Measurements from ENCODE around the gene FAM222A. TPM values are rescaled to one million over a fixed set of nuclear protein-coding genes. Genes with fewer than 3 reads are reported as not detected.

Gene FAM222A
- polyA plus RNA-seq, 3 donors = 0.09 TPM; not detected in 2

DNA sequence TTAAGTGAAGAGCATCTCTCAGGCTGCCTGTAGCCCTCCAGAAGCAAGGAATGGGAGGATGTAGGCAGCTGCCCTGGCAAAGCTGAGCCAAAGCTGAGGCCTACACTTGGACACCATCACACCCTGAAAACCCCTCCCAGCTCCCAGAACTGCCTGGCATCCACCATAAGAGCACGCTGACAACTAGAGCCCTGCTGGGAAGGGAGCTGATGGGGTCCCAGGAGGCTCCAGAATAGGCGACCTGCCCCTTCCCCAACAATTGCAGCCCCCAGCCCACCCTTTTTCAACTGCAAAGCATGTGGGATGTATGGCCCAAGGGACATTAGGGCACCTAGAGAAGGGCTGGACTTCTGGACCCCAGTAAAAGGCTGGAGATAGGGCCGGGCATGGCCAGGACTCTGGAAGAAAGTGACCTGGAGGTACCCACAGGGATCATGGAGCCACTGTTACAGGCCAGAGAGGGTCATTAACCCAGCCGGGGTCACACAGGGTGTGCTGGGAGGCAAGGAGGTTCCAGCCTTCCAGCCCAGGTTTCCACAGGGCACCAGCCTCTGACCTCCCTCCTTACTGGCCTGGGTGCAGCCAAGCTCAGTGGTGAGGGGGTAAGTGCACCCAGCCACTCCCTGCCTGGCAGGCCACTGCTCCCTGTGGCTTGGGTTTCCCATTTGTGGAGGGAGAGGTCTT lies 27.8 kb downstream of the FAM222A start:
- intact Hi-C loops (cut with micrococcal nuclease) = no loop called here
- Histone ChIP-seq H3K4me1 (ENCODE audit: control insufficient read depth in 1 of 2, insufficient read depth in 2 of 2, low read length in 2 of 2) (no peaks in the 10 kb centered on the region), H3K4me2 (replicated peaks; ENCODE audit: extremely low read depth, low read length, poor library complexity, severe bottlenecking) (no peak overlapping the region), H2AFZ (ENCODE audit: insufficient read depth, low read depth, low read length, poor library complexity, severe bottlenecking) (no peak overlapping the region), H3K4me3 (replicated peaks in 1 of 3; ENCODE audit: low read depth in 2 of 3, low read length in 3 of 3) (no peak overlapping the region), H4K20me1 (ENCODE audit: insufficient read depth, low read length) (no peaks in the 10 kb centered on the region), H3K9me3 (replicated peaks in 1 of 2; ENCODE audit: control insufficient read depth in 1 of 2, insufficient read depth in 1 of 2, low read length in 2 of 2) (no peaks in the 10 kb centered on the region), H3K9ac (ENCODE audit: insufficient read depth, low read length, poor library complexity, severe bottlenecking) (no peak overlapping the region), H3K27me3 (ENCODE audit: control insufficient read depth in 2 of 2, insufficient read depth in 2 of 2, low read length in 2 of 2) (peaks cover 0 to 5% of the 10 kb centered on the region in 2 donors), H3K27ac (ENCODE audit: low read depth in 1 of 2, low read length in 2 of 2) (no peak overlapping the region), H3K79me2 (ENCODE audit: insufficient read depth, low read length) (no peaks in the 10 kb centered on the region), H3K36me3 (replicated peaks in 1 of 2; ENCODE audit: control insufficient read depth in 1 of 2, insufficient read depth in 2 of 2, low read length in 2 of 2) (no peaks in the 10 kb centered on the region)
- Mint-ChIP-seq H3K4me3 (no peak overlapping the region), H3K9me3 (no peaks in the 10 kb centered on the region), H3K36me3 (no peaks in the 10 kb centered on the region), H3K27ac (no peak overlapping the region), H3K27me3 (ENCODE audit: low read depth in 3 of 3) (peaks cover 2 to 6% (median 6%) of the 10 kb centered on the region in 3 donors), H3K4me1 (peaks cover 8% of the 10 kb centered on the region)
- WGBS (ENCODE audit: insufficient coverage) = 100% methylated on average over 2 of the region's 4 CpGs
- TF ChIP-seq, protein P1, sequence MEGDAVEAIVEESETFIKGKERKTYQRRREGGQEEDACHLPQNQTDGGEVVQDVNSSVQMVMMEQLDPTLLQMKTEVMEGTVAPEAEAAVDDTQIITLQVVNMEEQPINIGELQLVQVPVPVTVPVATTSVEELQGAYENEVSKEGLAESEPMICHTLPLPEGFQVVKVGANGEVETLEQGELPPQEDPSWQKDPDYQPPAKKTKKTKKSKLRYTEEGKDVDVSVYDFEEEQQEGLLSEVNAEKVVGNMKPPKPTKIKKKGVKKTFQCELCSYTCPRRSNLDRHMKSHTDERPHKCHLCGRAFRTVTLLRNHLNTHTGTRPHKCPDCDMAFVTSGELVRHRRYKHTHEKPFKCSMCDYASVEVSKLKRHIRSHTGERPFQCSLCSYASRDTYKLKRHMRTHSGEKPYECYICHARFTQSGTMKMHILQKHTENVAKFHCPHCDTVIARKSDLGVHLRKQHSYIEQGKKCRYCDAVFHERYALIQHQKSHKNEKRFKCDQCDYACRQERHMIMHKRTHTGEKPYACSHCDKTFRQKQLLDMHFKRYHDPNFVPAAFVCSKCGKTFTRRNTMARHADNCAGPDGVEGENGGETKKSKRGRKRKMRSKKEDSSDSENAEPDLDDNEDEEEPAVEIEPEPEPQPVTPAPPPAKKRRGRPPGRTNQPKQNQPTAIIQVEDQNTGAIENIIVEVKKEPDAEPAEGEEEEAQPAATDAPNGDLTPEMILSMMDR (IDR thresholded peaks at IDR 0.05) = no peak
- DNase-seq = no peak

DNA sequence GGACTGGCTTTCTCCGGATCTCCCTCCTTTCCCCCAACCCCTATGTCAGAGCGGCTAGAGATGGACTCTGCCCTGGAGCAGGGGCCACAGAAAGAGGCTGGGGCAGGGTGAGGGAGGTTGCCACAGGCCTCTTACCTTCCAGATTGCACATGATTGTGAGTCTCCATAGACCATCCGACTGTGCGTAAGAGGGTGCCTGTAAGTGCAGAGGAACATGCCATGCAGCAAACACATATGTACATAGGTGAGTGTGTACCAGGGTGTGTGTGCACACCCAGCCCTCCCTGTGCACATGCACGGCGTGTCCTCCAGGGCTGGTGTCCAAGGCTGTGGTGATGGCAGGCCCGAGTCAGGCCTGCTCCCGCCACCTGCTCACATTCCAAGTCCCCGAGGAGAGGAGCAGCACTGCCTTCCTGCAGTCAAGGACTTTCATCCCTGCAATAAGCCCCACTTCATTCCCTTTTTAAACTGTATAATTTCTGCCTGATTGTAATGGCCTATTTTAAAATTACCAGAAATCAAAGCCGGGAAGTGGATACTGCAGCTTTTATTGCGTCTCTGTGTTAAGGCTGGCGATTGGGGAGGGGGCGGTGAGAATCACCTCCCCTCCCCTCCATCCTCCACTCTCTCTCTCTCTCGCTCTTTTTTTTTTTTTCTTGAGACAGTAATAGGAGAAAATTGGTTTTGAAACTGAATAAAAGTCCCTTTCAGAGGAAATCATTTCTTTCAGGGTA lies 28.5 kb downstream of the FAM222A start:
- TF ChIP-seq, protein P1 (IDR thresholded peaks at IDR 0.05) = no peak
- no peaks in the 10 kb centered on the region for H3K27me3 ChIP-seq (ENCODE audit: control insufficient read depth in 2 of 2, insufficient read depth in 2 of 2, low read length in 2 of 2)
- H2AFZ ChIP-seq (ENCODE audit: insufficient read depth, low read depth, low read length, poor library complexity, severe bottlenecking) = no peak overlapping the region
- no peaks in the 10 kb centered on the region for H3K79me2 ChIP-seq (ENCODE audit: insufficient read depth, low read length)
- Mint-ChIP-seq H3K4me3 (no peak overlapping the region), H3K9me3 (no peaks in the 10 kb centered on the region), H3K27ac (no peak overlapping the region), H3K36me3 (no peaks in the 10 kb centered on the region), H3K4me1 (peaks cover 8% of the 10 kb centered on the region), H3K27me3 (ENCODE audit: low read depth in 3 of 3) (peaks cover 2 to 6% (median 4%) of the 10 kb centered on the region in 3 donors)
- H3K9me3 ChIP-seq (replicated peaks in 1 of 2; ENCODE audit: control insufficient read depth in 1 of 2, insufficient read depth in 1 of 2, low read length in 2 of 2) = no peaks in the 10 kb centered on the region
- DNase-seq = no peak
- intact Hi-C loops (cut with micrococcal nuclease) = no loop called here
- no peaks in the 10 kb centered on the region for H4K20me1 ChIP-seq (ENCODE audit: insufficient read depth, low read length)
- H3K36me3 ChIP-seq (replicated peaks in 1 of 2; ENCODE audit: control insufficient read depth in 1 of 2, insufficient read depth in 2 of 2, low read length in 2 of 2) = no peaks in the 10 kb centered on the region
- H3K4me1 ChIP-seq (ENCODE audit: control insufficient read depth in 1 of 2, insufficient read depth in 2 of 2, low read length in 2 of 2) = no peaks in the 10 kb centered on the region
- H3K4me3 ChIP-seq (replicated peaks in 1 of 3; ENCODE audit: low read depth in 2 of 3, low read length in 3 of 3) = no peak overlapping the region
- no peak overlapping the region for H3K27ac ChIP-seq (ENCODE audit: low read depth in 1 of 2, low read length in 2 of 2)
- 95% methylated on average over 3 of the region's 14 CpGs for WGBS (ENCODE audit: insufficient coverage)
- no peak overlapping the region for H3K4me2 ChIP-seq (replicated peaks; ENCODE audit: extremely low read depth, low read length, poor library complexity, severe bottlenecking)
- H3K9ac ChIP-seq (ENCODE audit: insufficient read depth, low read length, poor library complexity, severe bottlenecking) = no peak overlapping the region
